Pancreas (tissue), 10 donors: ENCODE measurements around the gene ADAM22. TPM values are rescaled to one million over a fixed set of nuclear protein-coding genes. Genes with fewer than 3 reads are reported as not detected.

Source experiments
- ATAC-seq, 4 donors: fragments of 200-7000 bp; cut with Tn5 transposase; one replicate each; pipeline versions ENCODE4 v1.8.0 to v1.9.1; 2020; ENCODE audit warnings: mild to moderate bottlenecking in 4 of 4, moderate library complexity in 4 of 4
- DNase-seq, 6 donors: peaks; one replicate each; pipeline ENCODE4 v3.0.0-alpha.2; 2020
- FAIRE-seq: peaks from 2 replicates; lab custom pipeline; 2012; peaks lifted over from hg19 to GRCh38; lab: Jason Lieb, UNC
- H3K27ac ChIP-seq, 4 donors: fragments of 200-600 bp; sonication (generic); 1 replicate in 3 of 4; 2 replicates in 1 of 4; pipeline versions ENCODE4 v1.5.0 to v1.8.0; 2020
- H3K27me3 ChIP-seq, 4 donors: fragments of 200-600 bp; one replicate each; pipeline ENCODE4 v1.8.0; 2021
- H3K36me3 ChIP-seq, 3 donors: fragments of 200-600 bp; sonication (generic) in 1 of 3; one replicate each; pipeline versions ENCODE4 v1.5.0 to v1.8.0; 2020 to 2021
- H3K4me1 ChIP-seq, 3 donors: fragments of 200-600 bp; one replicate each; pipeline ENCODE4 v1.8.0; 2021
- H3K4me3 ChIP-seq, 4 donors: fragments of 200-600 bp; sonication (generic) in 2 of 4; one replicate each; pipeline versions ENCODE4 v1.5.0 to v1.8.0; 2020 to 2021
- H3K9me3 ChIP-seq, 4 donors: fragments of 200-600 bp; one replicate each; pipeline ENCODE4 v1.8.0; 2021
- WGBS, 2 donors: extraction: QIAGEN DNeasy Blood & Tissue Kit; methylation state at CpG; one replicate each; pipeline ENCODE4 v1.1.7; 2013; 5-methylcytosine and 5-hydroxymethylcytosine counted together
- intact Hi-C, 3 donors: fragments of 100-400 bp; cut with DNase I; formaldehyde crosslinking; loops; one replicate each; pipeline versions ENCODE4 v1.11.1 to v1.14.2; 2022
- polyA plus RNA-seq, 2 donors: library from polyadenylated mRNA; stranded (reverse); fragments of 200-250 nt; gene quantifications; one replicate each; pipeline ENCODE4 v1.2.3, GENCODE V29; 2013
- total RNA-seq, 6 donors: library from RNA; stranded (reverse); fragmentation: NEBNext Ultra II Directional in 4 of 6; extraction: Animal tissue kit (Norgen Biotek cat#: 25700) in 4 of 6; gene quantifications; one replicate each; pipeline versions ENCODE4 v1.2.1 to v1.2.4, GENCODE V29; 2021 to 2023
- TF ChIP-seq, protein P1 (sequence below), 4 donors: fragments of 200-600 bp; sonication (generic) in 3 of 4; IDR thresholded peaks; one replicate each; pipeline versions ENCODE4 v1.5.0 to v1.8.0; 2021; ENCODE audit warnings: antibody characterized with exemption in 4 of 4
- donor health status: healthy with polysubstance abuse.
- donor health status: DM: no; HTN: no; CAD: no; lungs with moderate emphysema.
- donor health status: DM: no; HTN: no; CAD: no.
- donor health status: control.
- donor health status: control.
- donor health status: Bipolar disorder and iron deficiency.
- donor health status: DM: yes; HTN: yes; CAD: no.
- donor health status: DM: no; HTN: no; CAD: no.
- donor health status: DM: no; HTN: no; CAD: no.
- donor health status: DM: yes; HTN: yes; CAD: no.

The ADAM22 gene
- total and polyA plus RNA-seq, 8 donors, result 0.30 to 2.8 (median 0.93) TPM

- WGBS, 2 donors, result 59 to 76% methylated on average over 1 of the region's 1 CpG
- H3K9me3 ChIP-seq, result no peaks in the 10 kb centered on the region
- H3K27me3 ChIP-seq, result no peaks in the 10 kb centered on the region
- DNase-seq (no peak), ATAC-seq (no peak), FAIRE-seq (no peak)
- H3K36me3 ChIP-seq, result no peaks in the 10 kb centered on the region
- TF ChIP-seq, protein P1, sequence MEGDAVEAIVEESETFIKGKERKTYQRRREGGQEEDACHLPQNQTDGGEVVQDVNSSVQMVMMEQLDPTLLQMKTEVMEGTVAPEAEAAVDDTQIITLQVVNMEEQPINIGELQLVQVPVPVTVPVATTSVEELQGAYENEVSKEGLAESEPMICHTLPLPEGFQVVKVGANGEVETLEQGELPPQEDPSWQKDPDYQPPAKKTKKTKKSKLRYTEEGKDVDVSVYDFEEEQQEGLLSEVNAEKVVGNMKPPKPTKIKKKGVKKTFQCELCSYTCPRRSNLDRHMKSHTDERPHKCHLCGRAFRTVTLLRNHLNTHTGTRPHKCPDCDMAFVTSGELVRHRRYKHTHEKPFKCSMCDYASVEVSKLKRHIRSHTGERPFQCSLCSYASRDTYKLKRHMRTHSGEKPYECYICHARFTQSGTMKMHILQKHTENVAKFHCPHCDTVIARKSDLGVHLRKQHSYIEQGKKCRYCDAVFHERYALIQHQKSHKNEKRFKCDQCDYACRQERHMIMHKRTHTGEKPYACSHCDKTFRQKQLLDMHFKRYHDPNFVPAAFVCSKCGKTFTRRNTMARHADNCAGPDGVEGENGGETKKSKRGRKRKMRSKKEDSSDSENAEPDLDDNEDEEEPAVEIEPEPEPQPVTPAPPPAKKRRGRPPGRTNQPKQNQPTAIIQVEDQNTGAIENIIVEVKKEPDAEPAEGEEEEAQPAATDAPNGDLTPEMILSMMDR (IDR thresholded peaks at IDR 0.05), result no peak
- intact Hi-C loops, result no loop called here
- no peak overlapping the region for H3K4me3 ChIP-seq
- no peak overlapping the region for H3K27ac ChIP-seq
- H3K4me1 ChIP-seq, result no peaks in the 10 kb centered on the region
These were observed 156.2 kb downstream of the ADAM22 start for GRCh38 chr7:88090240-88090639.

DNA sequence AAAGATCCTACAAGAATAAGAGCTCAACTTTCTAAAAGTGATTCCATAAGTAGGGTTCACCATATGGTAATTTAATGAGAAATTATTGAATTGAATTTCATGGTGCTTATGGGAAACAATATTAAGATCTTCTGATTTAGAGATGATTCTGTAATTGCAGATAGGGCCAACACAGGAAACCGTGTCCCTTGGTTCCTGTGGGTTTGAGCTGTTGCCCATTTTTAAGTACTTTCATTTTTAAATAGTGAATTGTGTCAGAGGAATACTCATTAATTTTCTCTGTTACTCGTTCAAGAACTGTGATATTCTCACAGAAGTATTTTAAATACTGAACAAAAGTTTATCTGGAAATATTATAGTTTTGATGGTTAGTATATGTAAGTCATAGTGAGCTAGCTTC is 156.6 kb downstream of the ADAM22 start:
- DNase-seq, result no peak
- no peak for FAIRE-seq
- Histone ChIP-seq H3K27me3 (no peaks in the 10 kb centered on the region), H3K36me3 (no peaks in the 10 kb centered on the region), H3K27ac (no peak overlapping the region), H3K4me3 (no peak overlapping the region), H3K4me1 (no peaks in the 10 kb centered on the region), H3K9me3 (no peaks in the 10 kb centered on the region)
- TF ChIP-seq, protein P1 (IDR thresholded peaks at IDR 0.05), result no peak
- WGBS, 2 donors, result 38 to 46% methylated on average over 2 of the region's 2 CpGs
- intact Hi-C loops, result no loop called here
- no peak for ATAC-seq

GRCh38 chr7:88091988-88092675 is 158.1 kb downstream of the ADAM22 start:
- TF ChIP-seq, protein P1 (IDR thresholded peaks at IDR 0.05), result no peak
- intact Hi-C loops, result no loop called here
- Histone ChIP-seq H3K36me3 (no peaks in the 10 kb centered on the region), H3K9me3 (no peaks in the 10 kb centered on the region), H3K4me3 (no peak overlapping the region), H3K4me1 (no peaks in the 10 kb centered on the region), H3K27ac (no peak overlapping the region), H3K27me3 (no peaks in the 10 kb centered on the region)
- WGBS, 2 donors, result 90 to 94% methylated on average over 3 of the region's 3 CpGs
- FAIRE-seq (no peak), ATAC-seq (no peak), DNase-seq (no peak)

DNA sequence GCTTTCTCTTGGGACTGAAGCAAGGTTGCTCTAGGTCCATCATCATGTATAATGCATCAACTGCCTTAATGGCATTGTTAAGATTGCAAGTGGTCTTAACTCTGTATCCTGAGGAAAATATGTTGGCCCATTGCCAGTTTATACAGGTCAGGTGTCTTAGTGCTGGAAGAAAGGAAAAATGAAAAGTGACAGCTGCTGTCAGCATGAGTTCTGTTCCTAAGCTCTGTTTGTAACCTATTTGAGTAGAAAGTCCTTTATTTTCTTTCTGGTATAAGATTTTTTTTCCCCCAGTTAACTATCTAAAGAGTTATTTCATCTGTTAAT is 158.6 kb downstream of the ADAM22 start:
- intact Hi-C loops, result no loop called here
- Histone ChIP-seq H3K9me3 (no peaks in the 10 kb centered on the region), H3K27me3 (no peaks in the 10 kb centered on the region), H3K36me3 (no peaks in the 10 kb centered on the region), H3K27ac (no peak overlapping the region), H3K4me1 (no peaks in the 10 kb centered on the region), H3K4me3 (no peak overlapping the region)
- TF ChIP-seq, protein P1 (IDR thresholded peaks at IDR 0.05), result no peak
- ATAC-seq (no peak), DNase-seq (no peak), FAIRE-seq (no peak)

DNA sequence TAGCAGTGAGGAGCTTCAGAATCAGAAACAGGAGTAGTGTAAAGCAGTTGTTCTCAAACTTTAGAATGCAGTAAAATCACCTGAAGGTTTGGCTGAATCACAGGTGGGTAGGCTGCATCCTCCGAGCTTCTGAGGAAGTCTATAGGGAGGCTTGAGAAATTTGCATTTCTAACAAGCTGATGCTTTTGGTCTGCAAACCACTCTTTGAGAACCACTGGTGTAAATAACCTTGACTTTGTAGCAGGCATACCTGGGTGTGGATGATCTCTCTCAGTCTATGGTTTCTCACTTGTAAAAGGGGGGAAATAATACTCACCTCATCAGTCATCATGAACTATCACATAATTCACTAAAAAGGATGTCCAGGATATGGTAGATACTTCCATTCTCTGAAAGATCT is 167.7 kb downstream of the ADAM22 start:
- WGBS, 2 donors, result 86 to 97% methylated on average over 1 of the region's 1 CpG
- FAIRE-seq (no peak), DNase-seq (no peak), ATAC-seq (no peak)
- Histone ChIP-seq H3K27ac (no peak overlapping the region), H3K4me1 (no peaks in the 10 kb centered on the region), H3K9me3 (no peaks in the 10 kb centered on the region), H3K36me3 (no peaks in the 10 kb centered on the region), H3K4me3 (no peak overlapping the region), H3K27me3 (no peaks in the 10 kb centered on the region)
- TF ChIP-seq, protein P1 (IDR thresholded peaks at IDR 0.05), result no peak
- intact Hi-C loops, result no loop called here
